Kidney capillary endothelial cell (primary cell): ENCODE measurements around the gene PRMT5.

Experiments
- DNase-seq: peaks from one replicate; pipeline ENCODE4 v3.0.0-alpha.2; 2018; ENCODE audit warnings: low spot score

Gene PRMT5

GRCh38 chr14:22896760-22897159, 32.4 kb downstream of the PRMT5 start:
- DNase-seq = no peak

- DNase-seq = no peak
Observed at GRCh38 chr14:22896356-22896755, 32.8 kb downstream of the PRMT5 start.

- DNase-seq = no peak
Observed at GRCh38 chr14:22895402-22895801, 33.8 kb downstream of the PRMT5 start.

GRCh38 chr14:22893706-22894105, 35.5 kb downstream of the PRMT5 start:
- DNase-seq = no peak

- DNase-seq = no peak
Observed at GRCh38 chr14:22892488-22892887, 36.7 kb downstream of the PRMT5 start.

GRCh38 chr14:22890416-22890815, 38.8 kb downstream of the PRMT5 start:
- DNase-seq = no peak

- no peak for DNase-seq
Observed at GRCh38 chr14:22888662-22889061, 40.5 kb downstream of the PRMT5 start.

GRCh38 chr14:22887990-22888378, 41.2 kb downstream of the PRMT5 start:
- DNase-seq = no peak

GRCh38 chr14:22887260-22887989, 41.8 kb downstream of the PRMT5 start:
- DNase-seq = no peak

- peak; percentile 29 for DNase-seq
Observed at GRCh38 chr14:22886500-22887259, 42.5 kb downstream of the PRMT5 start.

GRCh38 chr14:22885975-22886374, 43.2 kb downstream of the PRMT5 start:
- no peak for DNase-seq

GRCh38 chr14:22884738-22885523, 44.2 kb downstream of the PRMT5 start:
- DNase-seq = no peak

- DNase-seq = no peak
Observed at GRCh38 chr14:22884076-22884737, 45.0 kb downstream of the PRMT5 start.

- DNase-seq = no peak
Observed at GRCh38 chr14:22883173-22883976, 45.8 kb downstream of the PRMT5 start, which contains the start of gene REM2. TSS of gene REM2 (plus strand) at chr14:22883222. CDS start at chr14:22883288, 66 bp downstream.

GRCh38 chr14:22882529-22883172, 46.5 kb downstream of the PRMT5 start:
- no peak for DNase-seq

GRCh38 chr14:22882064-22882463, 47.1 kb downstream of the PRMT5 start:
- no peak for DNase-seq

GRCh38 chr14:22878271-22879246, 50.6 kb downstream of the PRMT5 start:
- no peak for DNase-seq

GRCh38 chr14:22877000-22877501, 52.1 kb downstream of the PRMT5 start:
- DNase-seq = no peak

GRCh38 chr14:22875748-22876319, 53.3 kb downstream of the PRMT5 start:
- DNase-seq = no peak
